CD4-positive, CD25-positive, alpha-beta regulatory T cell (primary cell): ENCODE results near the gene WDR91. TPM values are rescaled to one million over a fixed set of nuclear protein-coding genes. Genes with fewer than 3 reads are reported as not detected.
"Not testable (repeated sequence)": the region's sequence is repeated elsewhere in the genome, so short reads cannot be mapped to it uniquely, and the experiment has no call there.

Experiments used
- ATAC-seq, 2 donors: fragments of 150-1000 bp; cut with Tn5 transposase; one replicate each; pipeline ENCODE4 v1.10.0; 2021; ENCODE audit warnings: low read depth in 2 of 2, moderate number of reproducible peaks in 2 of 2, moderate library complexity in 1 of 2
- DNase-seq, 3 donors: peaks; one replicate each; pipeline versions ENCODE4 v3.0.0 to v3.0.0-alpha.2; 2012 to 2022; ENCODE audit warnings: mixed read lengths in 1 of 3
- H3K27ac ChIP-seq: one replicate; pipeline ENCODE4 v1.7.0; 2013; ENCODE audit warnings: mild to moderate bottlenecking, low read length; ENCODE audit not compliant: insufficient read depth, poor library complexity, severe bottlenecking
- H3K27me3 ChIP-seq: one replicate; pipeline ENCODE4 v1.7.0; 2013; ENCODE audit warnings: low read length; ENCODE audit not compliant: control insufficient read depth, insufficient read depth
- H3K36me3 ChIP-seq: one replicate; pipeline ENCODE4 v1.7.0; 2013; ENCODE audit warnings: mild to moderate bottlenecking, low read length, moderate library complexity; ENCODE audit not compliant: control insufficient read depth, insufficient read depth
- H3K4me1 ChIP-seq: 2 replicates; pipeline ENCODE4 v1.7.0; 2013; ENCODE audit warnings: mild to moderate bottlenecking, low read length; ENCODE audit not compliant: insufficient read depth, control insufficient read depth, poor library complexity, severe bottlenecking
- H3K4me3 ChIP-seq: one replicate; pipeline ENCODE4 v1.7.0; 2013; ENCODE audit warnings: low read depth, mild to moderate bottlenecking, low read length, moderate library complexity
- H3K9me3 ChIP-seq, 2 experiments: 1 replicate in 1 of 2; 2 replicates in 1 of 2; pipeline ENCODE4 v1.7.0; 2013; ENCODE audit warnings: low read length in 2 of 2, mild to moderate bottlenecking in 1 of 2, moderate library complexity in 1 of 2; ENCODE audit not compliant: control insufficient read depth in 2 of 2
- H3K27ac Mint-ChIP-seq, 3 donors: one replicate each; pipeline ENCODE4 v1.8.0; 2020 to 2022; ENCODE audit warnings: mild to moderate bottlenecking in 3 of 3, mixed read lengths in 3 of 3, moderate library complexity in 2 of 3
- H3K27me3 Mint-ChIP-seq: one replicate; pipeline ENCODE4 v1.8.0; 2022; ENCODE audit warnings: mild to moderate bottlenecking, mixed read lengths
- H3K36me3 Mint-ChIP-seq: one replicate; pipeline ENCODE4 v1.8.0; 2020; ENCODE audit warnings: mixed read lengths
- H3K4me1 Mint-ChIP-seq, 4 donors: one replicate each; pipeline ENCODE4 v1.8.0; 2020 to 2022; ENCODE audit warnings: mixed read lengths in 4 of 4, mild to moderate bottlenecking in 1 of 4
- H3K4me3 Mint-ChIP-seq, 4 donors: one replicate each; pipeline ENCODE4 v1.8.0; 2020 to 2022; ENCODE audit warnings: mild to moderate bottlenecking in 4 of 4, mixed read lengths in 4 of 4, moderate library complexity in 3 of 4
- H3K9me3 Mint-ChIP-seq, 7 donors: one replicate each; pipeline ENCODE4 v1.8.0; 2020 to 2022; ENCODE audit warnings: mixed read lengths in 7 of 7, mild to moderate bottlenecking in 3 of 7, moderate library complexity in 2 of 7
- polyA plus RNA-seq, 4 donors: library from polyadenylated mRNA; unstranded; fragments of 300-500 nt; fragmentation: Illumina TruSeq; gene quantifications; one replicate each; pipeline ENCODE4 v1.2.3, GENCODE V29; 2021
- total RNA-seq: library from RNA; stranded (reverse); gene quantifications from one replicate; pipeline ENCODE4 v1.2.3, GENCODE V29; 2022

Gene WDR91
- total and polyA plus RNA-seq, 5 donors from 2014 or later, result 3.4 to 34.9 (median 4.6) TPM

DNA sequence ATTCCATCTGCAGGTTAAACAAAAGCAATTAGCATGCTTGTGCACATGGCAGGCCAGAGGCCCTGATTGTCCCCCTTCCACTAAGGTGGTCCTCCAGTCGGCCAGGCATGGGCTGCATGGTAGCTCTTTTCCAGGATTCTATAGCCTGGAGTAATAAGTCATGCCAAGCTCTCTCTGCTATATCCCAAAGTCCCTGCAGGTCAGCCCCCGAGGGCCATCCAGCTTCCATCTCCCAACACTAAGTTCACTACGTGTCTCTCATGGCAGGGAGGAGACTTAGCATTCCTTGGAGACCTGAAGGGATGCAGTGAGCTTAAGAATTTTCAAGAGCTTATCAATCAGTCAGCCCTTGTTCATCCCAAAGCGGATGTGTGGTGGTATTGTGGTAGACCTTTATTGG, 37.4 kb downstream of the WDR91 start:
- peaks cover 17% of the 10 kb centered on the region for H3K4me1 ChIP-seq
- not testable (repeated sequence) for H3K27ac ChIP-seq, H3K27me3 ChIP-seq, DNase-seq, H3K27me3 Mint-ChIP-seq, H3K9me3 Mint-ChIP-seq, ATAC-seq, H3K9me3 ChIP-seq, H3K4me3 ChIP-seq, H3K36me3 Mint-ChIP-seq, H3K36me3 ChIP-seq, H3K4me3 Mint-ChIP-seq
- Mint-ChIP-seq H3K27ac (peak overlapping the region in 1 of 3 donors; percentile 48), H3K4me1 (peaks cover 8 to 18% (median 14%) of the 10 kb centered on the region in 4 donors)

GRCh38 chr7:135171581-135172291, 39.6 kb downstream of the WDR91 start:
- ATAC-seq, DNase-seq, H3K9me3 ChIP-seq, H3K9me3 Mint-ChIP-seq, H3K27me3 Mint-ChIP-seq, H3K27me3 ChIP-seq, H3K27ac ChIP-seq, H3K4me3 ChIP-seq: not testable (repeated sequence)
- H3K4me1 Mint-ChIP-seq, result peaks cover 20 to 39% (median 26%) of the 10 kb centered on the region in 4 donors
- peak overlapping the region; percentile 61 to 96 (median 86) for H3K4me3 Mint-ChIP-seq
- H3K4me1 ChIP-seq, result peaks cover 25% of the 10 kb centered on the region
- H3K36me3 ChIP-seq, result peaks cover 10% of the 10 kb centered on the region
- peaks cover 12% of the 10 kb centered on the region for H3K36me3 Mint-ChIP-seq
- H3K27ac Mint-ChIP-seq, result peak overlapping the region; percentile 55 to 92 (median 89)

DNA sequence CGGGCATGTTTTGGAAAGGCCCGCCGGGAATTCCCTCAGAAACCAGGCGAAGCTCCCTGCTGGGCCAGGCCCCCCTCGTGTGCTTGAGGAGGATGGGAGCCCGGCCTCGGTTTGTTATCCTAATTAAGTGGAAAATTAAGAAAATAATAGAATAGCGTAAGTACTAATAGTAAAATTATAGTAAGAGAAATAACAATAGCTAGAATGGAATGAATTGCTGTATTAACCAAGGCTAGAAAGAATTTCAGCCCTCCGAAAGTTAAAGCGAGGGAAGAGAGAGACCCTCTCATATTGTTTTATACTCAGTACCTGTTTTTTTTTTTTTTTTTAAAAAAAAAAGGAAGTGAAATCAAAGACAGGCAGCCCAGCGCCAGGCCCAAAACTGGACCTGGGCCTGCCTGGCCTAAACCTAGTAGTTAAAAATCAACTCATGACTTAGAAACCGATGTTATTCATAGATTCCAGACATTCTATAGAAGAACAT, 40.3 kb downstream of the WDR91 start:
- H3K27me3 Mint-ChIP-seq, H3K9me3 Mint-ChIP-seq, H3K9me3 ChIP-seq, DNase-seq, H3K27me3 ChIP-seq, ATAC-seq: not testable (repeated sequence)
- Histone ChIP-seq H3K4me1 (peaks cover 25% of the 10 kb centered on the region), H3K36me3 (peaks cover 16% of the 10 kb centered on the region), H3K27ac (peak overlapping the region; percentile 94), H3K4me3 (peak overlapping the region; percentile 67)
- Mint-ChIP-seq H3K36me3 (peaks cover 18% of the 10 kb centered on the region), H3K4me1 (peaks cover 20 to 43% (median 30%) of the 10 kb centered on the region in 4 donors), H3K27ac (peak overlapping the region; percentile 89 to 95 (median 94)), H3K4me3 (peak overlapping the region; percentile 85 to 96 (median 86))

DNA sequence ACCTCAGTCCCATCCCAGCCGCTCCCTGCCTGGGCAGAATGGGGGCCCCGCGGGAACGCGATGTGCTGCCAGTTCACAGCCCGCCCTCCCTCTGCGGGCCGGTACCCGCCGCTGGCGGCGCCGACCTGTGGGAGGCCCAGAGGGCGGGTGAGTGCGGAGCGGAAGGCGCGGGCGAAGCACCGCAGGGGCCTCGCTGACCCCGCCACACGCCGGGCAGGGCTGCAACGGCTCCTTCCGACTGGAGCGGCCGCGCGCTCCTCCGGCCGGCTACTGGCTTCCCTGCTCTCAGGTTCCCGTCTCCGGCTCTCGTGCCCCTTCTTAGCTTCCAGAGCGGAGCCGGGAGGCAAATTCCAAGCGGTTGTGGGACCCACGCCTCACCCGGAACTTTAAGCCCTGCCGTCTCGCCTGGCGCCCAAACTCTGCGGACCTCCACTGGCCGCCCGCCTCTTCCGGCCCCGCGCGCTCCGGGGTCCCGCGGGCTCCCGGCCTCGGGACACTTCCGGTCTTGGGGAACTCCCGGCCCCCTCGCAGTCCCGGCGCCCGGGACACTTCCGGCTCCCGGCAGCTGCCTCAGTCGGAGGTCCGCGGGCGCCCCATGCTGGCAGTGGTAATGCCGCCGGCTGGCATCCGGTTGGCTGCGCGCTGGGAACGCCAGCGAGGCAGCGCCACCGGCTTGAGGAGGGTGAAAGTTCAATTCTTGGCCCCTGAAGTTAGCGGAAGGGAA, 40.9 kb downstream of the WDR91 start, which contains the start of gene CYREN:
CYREN (minus strand) TSS at position 434 of the 724 bp plus-strand sequence. CDS start 1,785 bp downstream, outside the sequence.
- peaks cover 25% of the 10 kb centered on the region for H3K4me1 ChIP-seq
- Mint-ChIP-seq H3K4me1 (peaks cover 20 to 47% (median 34%) of the 10 kb centered on the region in 4 donors), H3K36me3 (peaks cover 24% of the 10 kb centered on the region)

DNA sequence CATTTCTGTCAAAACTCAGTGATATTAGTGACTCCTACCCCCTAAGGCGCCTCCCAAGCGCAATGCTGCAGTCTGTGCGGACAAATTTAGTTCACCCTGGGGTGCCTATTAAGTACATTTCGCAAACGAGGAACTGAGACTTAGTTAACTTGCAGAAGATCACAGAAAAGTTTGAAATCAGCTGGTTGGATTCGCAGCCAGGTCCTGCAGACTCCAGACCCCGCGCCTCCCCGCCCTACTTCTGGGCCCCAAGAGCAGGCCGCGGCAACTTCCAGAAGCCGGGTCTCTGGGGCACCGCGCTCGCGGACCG, 41.4 kb downstream of the WDR91 start:
- Mint-ChIP-seq H3K4me1 (peaks cover 20 to 50% (median 37%) of the 10 kb centered on the region in 4 donors), H3K9me3 (no peaks in the 10 kb centered on the region), H3K27ac (peak overlapping the region; percentile 89 to 97 (median 97)), H3K4me3 (peak overlapping the region; percentile 86 to 95 (median 89)), H3K36me3 (peaks cover 27% of the 10 kb centered on the region), H3K27me3 (no peaks in the 10 kb centered on the region)
- peak overlapping the region; percentile 70 for H3K4me3 ChIP-seq
- ATAC-seq (peak; percentile 6 to 11), DNase-seq (no peak)
- H3K36me3 ChIP-seq, result peaks cover 23% of the 10 kb centered on the region
- peak overlapping the region; percentile 94 for H3K27ac ChIP-seq
- H3K4me1 ChIP-seq, result peaks cover 25% of the 10 kb centered on the region
- no peaks in the 10 kb centered on the region for H3K27me3 ChIP-seq
- H3K9me3 ChIP-seq, result no peaks in the 10 kb centered on the region

More for the DNA sequence above, 40.9 kb downstream of the WDR91 start, which contains the start of gene CYREN:
- H3K27me3 Mint-ChIP-seq, result no peaks in the 10 kb centered on the region
- Histone ChIP-seq H3K27ac (peak within 1 kb of the TSS; percentile 94), H3K9me3 (no peaks in the 10 kb centered on the region), H3K4me3 (peak within 1 kb of the TSS; percentile 70), H3K27me3 (no peaks in the 10 kb centered on the region), H3K36me3 (peaks cover 19% of the 10 kb centered on the region)
- no peaks in the 10 kb centered on the region for H3K9me3 Mint-ChIP-seq
- peak within 1 kb of the TSS; percentile 89 to 97 (median 97) for H3K27ac Mint-ChIP-seq
- DNase-seq (peak; percentile 79 to 93 (median 84)), ATAC-seq (peak; percentile 74 to 79)
- H3K4me3 Mint-ChIP-seq, result peak within 1 kb of the TSS; percentile 86 to 96 (median 89)

GRCh38 chr7:135169141-135169963, 42.0 kb downstream of the WDR91 start:
- Mint-ChIP-seq H3K36me3 (peaks cover 28% of the 10 kb centered on the region), H3K9me3 (no peaks in the 10 kb centered on the region), H3K27ac (peak overlapping the region; percentile 89 to 97 (median 97)), H3K4me3 (peak overlapping the region; percentile 86 to 95 (median 89)), H3K27me3 (no peaks in the 10 kb centered on the region), H3K4me1 (peaks cover 20 to 50% (median 37%) of the 10 kb centered on the region in 4 donors)
- no peaks in the 10 kb centered on the region for H3K27me3 ChIP-seq
- no peaks in the 10 kb centered on the region for H3K9me3 ChIP-seq
- peak overlapping the region; percentile 94 for H3K27ac ChIP-seq
- DNase-seq, result peak; percentile 35 to 73 (median 50)
- ATAC-seq, result peak; percentile 39 to 40
- H3K4me1 ChIP-seq, result peaks cover 25% of the 10 kb centered on the region
- H3K4me3 ChIP-seq, result peak overlapping the region; percentile 70
- H3K36me3 ChIP-seq, result peaks cover 24% of the 10 kb centered on the region

DNA sequence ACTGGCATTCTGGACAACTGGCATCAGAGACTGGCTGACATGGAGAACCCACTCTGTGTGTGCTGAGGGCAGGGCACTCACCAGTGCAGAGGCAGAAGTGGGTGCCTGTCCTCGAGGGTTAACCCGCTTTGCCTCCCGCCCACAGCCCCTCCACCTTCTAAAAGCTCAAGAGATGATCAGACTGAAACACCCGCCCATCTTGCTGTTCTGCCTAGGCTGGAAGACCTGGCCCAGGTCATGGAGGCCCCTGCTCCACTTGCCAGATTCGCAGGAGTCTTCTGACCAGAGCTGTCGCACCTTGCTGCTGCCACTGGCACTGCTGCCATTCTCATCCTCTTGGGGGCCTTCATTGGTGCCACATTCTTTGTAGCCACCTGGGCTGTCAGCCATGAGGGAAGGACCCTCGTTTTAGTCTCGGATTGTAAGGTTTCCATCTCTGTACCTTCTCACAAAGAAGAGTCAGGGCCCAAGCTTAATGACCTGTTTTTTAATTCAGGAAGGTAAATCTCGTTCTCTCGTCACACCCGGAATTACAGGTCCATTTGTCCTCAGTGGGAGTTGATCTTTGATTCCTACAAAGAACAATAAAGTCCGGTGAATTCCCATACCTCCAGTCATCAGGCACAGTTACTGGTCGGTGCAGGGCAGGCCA, 42.7 kb downstream of the WDR91 start:
- peak overlapping the region; percentile 86 to 95 (median 89) for H3K4me3 Mint-ChIP-seq
- H3K9me3 Mint-ChIP-seq, result no peaks in the 10 kb centered on the region
- no peaks in the 10 kb centered on the region for H3K9me3 ChIP-seq
- H3K36me3 ChIP-seq, result peaks cover 29% of the 10 kb centered on the region
- H3K27me3 ChIP-seq, result no peaks in the 10 kb centered on the region
- no peaks in the 10 kb centered on the region for H3K27me3 Mint-ChIP-seq
- H3K4me3 ChIP-seq, result peak overlapping the region; percentile 70
- H3K27ac Mint-ChIP-seq, result peak overlapping the region; percentile 89 to 97 (median 97)
- H3K4me1 Mint-ChIP-seq, result peaks cover 26 to 56% (median 39%) of the 10 kb centered on the region in 4 donors
- peak overlapping the region; percentile 94 for H3K27ac ChIP-seq
- ATAC-seq (no peak), DNase-seq (no peak)
- peaks cover 33% of the 10 kb centered on the region for H3K36me3 Mint-ChIP-seq
- H3K4me1 ChIP-seq, result peaks cover 25% of the 10 kb centered on the region
